ENCODE measurements around the gene ABCF2. TPM values are rescaled to one million over a fixed set of nuclear protein-coding genes. Genes with fewer than 3 reads are reported as not detected.

The ABCF2 gene
- total and polyA plus RNA-seq, 2 of the 13 experiments (the other 11 are each of a cell fraction or from before 2014, with no cell fraction given): 16.3 to 42.5 TPM

GRCh38 chr7:151223728-151224127, 3.3 kb downstream of the ABCF2 start:
- intact Hi-C loops (cut with micrococcal nuclease; ENCODE audit: unreplicated experiment): no loop called here
- H3K27me3 ChIP-seq (ENCODE audit: control insufficient read depth in 1 of 2, insufficient read depth in 2 of 2, low read length in 2 of 2): no peaks in the 10 kb centered on the region
- no TSS peak for BruUV-seq (replicated peaks)
- no peak overlapping the region for H3K9ac ChIP-seq (ENCODE audit: insufficient read depth, low read depth, low read length)
- H3K9me3 ChIP-seq (ENCODE audit: low read length): no peaks in the 10 kb centered on the region
- peak; percentile 63; the same call in 1 of the 2 replicates for TF ChIP-seq ZBTB38 (CRISPR knock-in tag; IDR thresholded peaks at IDR 0.05)
- no peak for TF ChIP-seq FOSL1 (CRISPR knock-in tag; IDR thresholded peaks at IDR 0.05; ENCODE audit: borderline replicate concordance)
- H3K4me2 ChIP-seq (ENCODE audit: low read depth, low read length): no peak overlapping the region
- H3K27ac ChIP-seq (ENCODE audit: extremely low read length, insufficient read depth, low read length): no peak overlapping the region
- H2AFZ ChIP-seq (ENCODE audit: low read length): no peak overlapping the region
- FAIRE-seq (no peak), DNase-seq (ENCODE audit: low spot score) (no peak), ATAC-seq (no peak)
- H3K36me3 ChIP-seq (replicated peaks in 1 of 2; ENCODE audit: control insufficient read depth in 1 of 2, insufficient read depth in 2 of 2, low read length in 2 of 2): peaks cover 23 to 52% of the 10 kb centered on the region in 2 experiments; a peak in 4 of 5 replicates
- H4K20me1 ChIP-seq (ENCODE audit: insufficient read depth, low read length): no peaks in the 10 kb centered on the region
- H3K4me1 ChIP-seq (ENCODE audit: insufficient read depth, low read length): peaks cover 23% of the 10 kb centered on the region
- peaks cover 16% of the 10 kb centered on the region for H3K79me2 ChIP-seq (ENCODE audit: insufficient read depth, low read length)
- POLR2A ChIA-PET: no interaction called here
- WGBS (ENCODE audit: low lambda C conversion rate): 98% methylated on average over 9 of the region's 14 CpGs
- CTCF ChIA-PET (ENCODE audit: low intra/inter-chr PET ratio, low total read pairs): no interaction called here
- no peak overlapping the region for H3K4me3 ChIP-seq (replicated peaks in 1 of 3; ENCODE audit: insufficient read depth in 1 of 3, low read depth in 2 of 3, low read length in 3 of 3)
- in situ Hi-C loops (cut with HindIII; ENCODE audit: extremely low pct_ligation_motif_present, low pct_unique_long_range_greater_than_20kb): no loop called here

- intact Hi-C loops (cut with micrococcal nuclease; ENCODE audit: unreplicated experiment) (no loop called here), in situ Hi-C loops (cut with HindIII; ENCODE audit: extremely low pct_ligation_motif_present, low pct_unique_long_range_greater_than_20kb) (no loop called here)
- BruUV-seq (replicated peaks): no TSS peak
- DNase-seq (ENCODE audit: low spot score): no peak
- no peaks in the 10 kb centered on the region for H3K79me2 ChIP-seq (ENCODE audit: insufficient read depth, low read length)
- FAIRE-seq: no peak
- no peak overlapping the region for H3K4me2 ChIP-seq (ENCODE audit: low read depth, low read length)
- POLR2A ChIA-PET: no interaction called here
- no peak overlapping the region for H3K4me3 ChIP-seq (replicated peaks in 1 of 3; ENCODE audit: insufficient read depth in 1 of 3, low read depth in 2 of 3, low read length in 3 of 3)
- H4K20me1 ChIP-seq (ENCODE audit: insufficient read depth, low read length): no peaks in the 10 kb centered on the region
- no peak overlapping the region for H2AFZ ChIP-seq (ENCODE audit: low read length)
- 92% methylated on average over 7 of the region's 9 CpGs for WGBS (ENCODE audit: low lambda C conversion rate)
- H3K9ac ChIP-seq (ENCODE audit: insufficient read depth, low read depth, low read length): no peak overlapping the region
- H3K27ac ChIP-seq (ENCODE audit: extremely low read length, insufficient read depth, low read length): no peak overlapping the region
- CTCF ChIA-PET (ENCODE audit: low intra/inter-chr PET ratio, low total read pairs): no interaction called here
- no peak for ATAC-seq
- peaks cover 34 to 82% of the 10 kb centered on the region in 2 experiments; a peak in 4 of 5 replicates for H3K36me3 ChIP-seq (replicated peaks in 1 of 2; ENCODE audit: control insufficient read depth in 1 of 2, insufficient read depth in 2 of 2, low read length in 2 of 2)
- no peaks in the 10 kb centered on the region for H3K4me1 ChIP-seq (ENCODE audit: insufficient read depth, low read length)
- H3K9me3 ChIP-seq (ENCODE audit: low read length): no peaks in the 10 kb centered on the region
- H3K27me3 ChIP-seq (ENCODE audit: control insufficient read depth in 1 of 2, insufficient read depth in 2 of 2, low read length in 2 of 2): no peaks in the 10 kb centered on the region
- no peak for TF ChIP-seq SP140L (CRISPR knock-in tag; IDR thresholded peaks at IDR 0.05; ENCODE audit: borderline replicate concordance)
- no peak for TF ChIP-seq SMAD1 (CRISPR knock-in tag; IDR thresholded peaks at IDR 0.05; ENCODE audit: borderline replicate concordance, low read depth)
- TF ChIP-seq ZBTB40 (IDR thresholded peaks at IDR 0.05): no peak
- no peak for TF ChIP-seq ZBTB40 (CRISPR knock-in tag; IDR thresholded peaks at IDR 0.05)
- TF ChIP-seq ETS1 (CRISPR knock-in tag; IDR thresholded peaks at IDR 0.05): no peak
Observed at GRCh38 chr7:151218170-151218569, 8.8 kb downstream of the ABCF2 start.
